Cardiac fibroblast (primary cell): Measurements from ENCODE around the gene RBPJ.

ENCODE experiments used
- DNase-seq, 2 donors: peaks; one replicate each; pipeline versions ENCODE4 v3.0.0 to v3.0.0-alpha.2; 2010; ENCODE audit warnings: low read depth in 2 of 2
- H3K4me3 ChIP-seq, 2 donors: replicated peaks in 1 of 2; 1 replicate in 1 of 2; 2 replicates in 1 of 2; pipeline ENCODE4 v1.5.1; 2011; ENCODE audit warnings: low read depth in 2 of 2, low read length in 2 of 2, mild to moderate bottlenecking in 2 of 2, moderate library complexity in 1 of 2
- TF ChIP-seq, protein P1 (sequence below): IDR thresholded peaks from one replicate; pipeline ENCODE4 v1.5.1; 2011; ENCODE audit warnings: low read depth, mild to moderate bottlenecking, low read length, inconsistent platforms

Gene RBPJ

DNA sequence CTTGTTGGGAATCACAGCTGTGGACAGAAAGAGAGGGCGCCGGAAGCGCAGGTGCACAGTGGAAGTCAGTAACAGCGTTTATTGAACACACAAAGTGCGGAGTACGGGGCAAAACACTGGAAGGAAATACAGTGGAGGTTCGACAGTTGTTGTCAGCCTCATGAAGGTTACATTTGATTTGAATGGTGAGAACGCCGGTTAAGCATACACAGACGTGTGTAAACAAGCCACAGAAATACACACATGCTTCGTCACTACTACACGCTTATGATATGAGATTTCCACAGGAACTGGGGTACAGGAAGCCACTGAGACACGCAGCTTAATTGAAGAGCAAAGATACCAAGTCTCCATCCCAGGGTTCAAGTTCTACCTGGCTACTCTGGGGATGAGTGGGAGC, 157.5 kb downstream of the RBPJ start:
- TF ChIP-seq, protein P1, sequence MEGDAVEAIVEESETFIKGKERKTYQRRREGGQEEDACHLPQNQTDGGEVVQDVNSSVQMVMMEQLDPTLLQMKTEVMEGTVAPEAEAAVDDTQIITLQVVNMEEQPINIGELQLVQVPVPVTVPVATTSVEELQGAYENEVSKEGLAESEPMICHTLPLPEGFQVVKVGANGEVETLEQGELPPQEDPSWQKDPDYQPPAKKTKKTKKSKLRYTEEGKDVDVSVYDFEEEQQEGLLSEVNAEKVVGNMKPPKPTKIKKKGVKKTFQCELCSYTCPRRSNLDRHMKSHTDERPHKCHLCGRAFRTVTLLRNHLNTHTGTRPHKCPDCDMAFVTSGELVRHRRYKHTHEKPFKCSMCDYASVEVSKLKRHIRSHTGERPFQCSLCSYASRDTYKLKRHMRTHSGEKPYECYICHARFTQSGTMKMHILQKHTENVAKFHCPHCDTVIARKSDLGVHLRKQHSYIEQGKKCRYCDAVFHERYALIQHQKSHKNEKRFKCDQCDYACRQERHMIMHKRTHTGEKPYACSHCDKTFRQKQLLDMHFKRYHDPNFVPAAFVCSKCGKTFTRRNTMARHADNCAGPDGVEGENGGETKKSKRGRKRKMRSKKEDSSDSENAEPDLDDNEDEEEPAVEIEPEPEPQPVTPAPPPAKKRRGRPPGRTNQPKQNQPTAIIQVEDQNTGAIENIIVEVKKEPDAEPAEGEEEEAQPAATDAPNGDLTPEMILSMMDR: no peak
- no peak for DNase-seq
- H3K4me3 ChIP-seq: no peak overlapping the region

DNA sequence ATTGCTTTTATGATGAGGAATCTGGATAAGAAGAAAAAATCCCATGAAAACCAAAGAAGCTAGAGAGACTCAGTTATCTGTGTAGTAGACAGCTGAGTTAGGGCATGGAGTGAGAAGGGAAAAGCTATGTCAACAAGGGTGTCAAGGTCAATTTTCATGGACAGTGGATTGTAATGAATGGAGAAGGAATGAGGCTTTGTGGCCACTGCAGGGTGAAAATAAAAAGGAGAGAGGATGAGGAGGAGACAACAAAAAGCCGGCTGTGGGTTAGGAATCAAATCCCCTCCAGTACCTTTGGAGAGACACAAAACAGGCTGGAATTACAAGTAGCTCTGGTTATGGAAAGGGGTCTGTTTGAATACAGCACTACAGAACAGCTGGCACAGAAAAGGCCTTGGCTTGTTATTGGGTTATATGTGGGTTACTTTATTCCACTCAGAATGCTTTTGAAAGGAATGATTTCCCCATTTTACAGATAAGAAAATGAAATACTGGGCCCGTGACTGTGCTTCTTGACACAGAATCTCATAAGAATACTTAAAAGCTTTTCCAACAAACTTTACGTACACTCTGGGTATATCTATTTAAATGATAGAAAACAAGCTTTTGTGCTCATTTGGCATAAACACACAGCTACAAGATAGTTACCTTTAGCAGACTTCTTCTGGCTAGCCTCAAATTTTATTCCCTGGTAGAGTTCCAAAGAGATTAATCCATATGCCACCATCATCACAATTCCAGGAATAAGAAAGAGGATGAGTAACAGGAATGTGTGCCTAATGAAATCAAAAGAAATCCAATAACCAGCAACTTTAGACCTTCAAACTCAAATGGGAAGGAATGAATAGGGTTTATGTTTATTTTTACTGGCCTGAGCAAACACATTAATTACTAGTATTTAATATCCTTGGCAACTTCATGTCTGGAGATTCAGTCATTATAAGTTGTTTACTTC, 162.0 kb downstream of the RBPJ start:
- H3K4me3 ChIP-seq: no peak overlapping the region
- TF ChIP-seq, protein P1: no peak
- DNase-seq: no peak

DNA sequence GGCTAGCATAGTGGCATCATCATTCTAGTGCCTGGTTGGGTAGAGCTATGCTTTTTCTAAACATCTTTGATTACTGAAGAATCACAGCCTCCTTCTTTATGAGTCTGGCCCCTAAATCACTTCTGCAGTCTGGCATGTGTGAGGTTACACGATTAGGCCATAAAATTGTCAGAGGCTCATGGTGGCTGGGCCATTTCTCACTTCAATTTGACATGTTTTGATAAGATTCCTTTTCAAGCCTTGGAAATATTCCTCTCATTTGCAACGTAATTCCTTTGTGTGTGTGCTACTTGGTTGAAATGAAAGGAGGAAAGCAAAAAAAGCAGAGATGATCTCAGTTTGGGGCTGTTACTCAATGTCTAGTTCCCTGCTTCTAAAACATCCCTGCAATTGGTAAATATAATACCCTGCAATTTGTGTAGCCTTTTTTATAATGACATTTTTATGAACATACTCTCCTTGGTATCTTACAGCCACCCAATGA, 163.3 kb downstream of the RBPJ start:
- H3K4me3 ChIP-seq: no peak overlapping the region
- peak in 1 of 2 donors; percentile 45 for DNase-seq
- TF ChIP-seq, protein P1: no peak

DNA sequence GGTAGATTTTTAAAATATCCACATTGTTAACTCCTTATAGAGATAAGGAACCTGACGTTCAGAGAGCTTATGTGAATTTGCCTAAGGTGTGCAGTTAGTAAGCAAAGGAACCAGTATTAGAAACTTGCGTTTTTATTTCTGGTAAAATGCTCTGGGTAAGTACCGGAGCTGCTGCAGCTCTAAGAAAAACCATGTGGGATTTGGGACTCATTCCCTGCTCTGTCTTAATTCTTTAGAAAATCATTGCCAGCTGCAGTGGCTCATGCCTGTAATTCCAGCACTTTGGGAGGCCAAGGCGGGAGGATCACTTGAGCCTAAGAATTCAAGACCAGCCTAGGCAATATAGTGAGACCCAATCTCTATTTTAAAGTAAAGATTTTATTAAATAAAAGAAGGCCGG, 163.7 kb downstream of the RBPJ start:
- TF ChIP-seq, protein P1: no peak
- DNase-seq: no peak

More for the DNA sequence above, 163.7 kb downstream of the RBPJ start:
- H3K4me3 ChIP-seq: no peak overlapping the region
